GM06990 (cell line): ENCODE data around the gene EVA1C.

Source experiments
- DNase-seq: peaks from one replicate; pipeline ENCODE4 v3.0.0-alpha.2; 2011; ENCODE audit not compliant: insufficient read length; ENCODE audit errors: extremely low read depth
- H3K27me3 ChIP-seq: replicated peaks from 2 replicates; pipeline ENCODE4 v1.6.0; 2011; ENCODE audit warnings: low read length; ENCODE audit not compliant: control insufficient read depth, insufficient read depth
- H3K36me3 ChIP-seq: 2 replicates; pipeline ENCODE4 v1.5.1; 2011; ENCODE audit warnings: low read length; ENCODE audit not compliant: control insufficient read depth, insufficient read depth
- H3K4me3 ChIP-seq: replicated peaks from 2 replicates; pipeline ENCODE4 v1.5.1; 2011; ENCODE audit warnings: low read depth, mild to moderate bottlenecking, control low read depth, low read length
- TF ChIP-seq, protein P1 (sequence below): IDR thresholded peaks from 2 replicates; pipeline ENCODE4 v1.5.1; 2011; ENCODE audit warnings: low read length, control low read depth, mild to moderate bottlenecking, inconsistent platforms; ENCODE audit not compliant: insufficient read depth, poor library complexity, severe bottlenecking

The EVA1C gene

DNA sequence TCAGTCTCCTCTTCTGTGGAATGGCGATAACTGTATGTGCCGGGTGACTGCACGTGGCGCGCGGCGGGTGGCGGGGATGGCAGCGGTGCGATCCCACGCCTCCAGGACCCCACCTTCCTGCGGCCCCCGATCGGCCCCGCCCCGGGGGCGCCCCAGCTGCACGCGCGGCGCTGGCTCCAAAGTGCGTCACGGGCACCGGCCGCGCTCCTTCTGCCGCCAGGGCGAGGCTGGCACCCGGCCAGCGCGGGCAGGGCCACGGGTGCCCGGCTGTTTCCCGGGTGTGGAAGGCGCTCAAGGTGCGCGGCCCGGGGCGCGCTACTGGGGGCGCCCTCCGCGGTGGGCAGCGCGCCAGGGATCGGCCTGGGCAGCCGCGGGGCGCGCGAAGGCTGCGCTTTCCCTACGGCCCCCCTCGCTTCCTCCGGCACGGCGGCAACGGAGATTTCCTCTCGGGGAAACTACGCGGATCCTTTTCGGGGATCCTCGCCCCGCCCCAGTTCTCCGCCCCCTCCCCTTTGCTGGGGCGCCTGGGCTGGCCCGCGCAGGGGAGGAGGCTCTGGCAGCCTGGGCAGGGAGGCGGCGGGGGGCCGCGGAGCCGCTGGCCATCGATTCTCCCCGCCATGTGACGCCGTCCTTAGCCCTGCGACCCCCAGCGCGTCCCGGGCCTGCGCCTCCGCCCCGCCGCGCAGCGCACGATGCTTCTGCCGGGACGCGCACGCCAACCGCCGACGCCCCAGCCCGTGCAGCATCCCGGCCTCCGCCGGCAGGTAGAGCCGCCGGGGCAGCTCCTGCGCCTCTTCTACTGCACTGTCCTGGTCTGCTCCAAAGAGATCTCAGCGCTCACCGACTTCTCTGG is at the start of gene EVA1C:
EVA1C (plus strand) TSS at position 545 of the 853 bp plus-strand sequence; CDS start at position 693, 148 bp downstream.
- Histone ChIP-seq H3K27me3 (no peaks in the 10 kb centered on the region; the same call in none of the 2 replicates), H3K4me3 (no peak within 1 kb of the TSS; the same call in 1 of the 2 replicates), H3K36me3 (no peaks in the 10 kb centered on the region)
- TF ChIP-seq, protein P1, sequence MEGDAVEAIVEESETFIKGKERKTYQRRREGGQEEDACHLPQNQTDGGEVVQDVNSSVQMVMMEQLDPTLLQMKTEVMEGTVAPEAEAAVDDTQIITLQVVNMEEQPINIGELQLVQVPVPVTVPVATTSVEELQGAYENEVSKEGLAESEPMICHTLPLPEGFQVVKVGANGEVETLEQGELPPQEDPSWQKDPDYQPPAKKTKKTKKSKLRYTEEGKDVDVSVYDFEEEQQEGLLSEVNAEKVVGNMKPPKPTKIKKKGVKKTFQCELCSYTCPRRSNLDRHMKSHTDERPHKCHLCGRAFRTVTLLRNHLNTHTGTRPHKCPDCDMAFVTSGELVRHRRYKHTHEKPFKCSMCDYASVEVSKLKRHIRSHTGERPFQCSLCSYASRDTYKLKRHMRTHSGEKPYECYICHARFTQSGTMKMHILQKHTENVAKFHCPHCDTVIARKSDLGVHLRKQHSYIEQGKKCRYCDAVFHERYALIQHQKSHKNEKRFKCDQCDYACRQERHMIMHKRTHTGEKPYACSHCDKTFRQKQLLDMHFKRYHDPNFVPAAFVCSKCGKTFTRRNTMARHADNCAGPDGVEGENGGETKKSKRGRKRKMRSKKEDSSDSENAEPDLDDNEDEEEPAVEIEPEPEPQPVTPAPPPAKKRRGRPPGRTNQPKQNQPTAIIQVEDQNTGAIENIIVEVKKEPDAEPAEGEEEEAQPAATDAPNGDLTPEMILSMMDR, result no peak
- DNase-seq, result peak; percentile 13

DNA sequence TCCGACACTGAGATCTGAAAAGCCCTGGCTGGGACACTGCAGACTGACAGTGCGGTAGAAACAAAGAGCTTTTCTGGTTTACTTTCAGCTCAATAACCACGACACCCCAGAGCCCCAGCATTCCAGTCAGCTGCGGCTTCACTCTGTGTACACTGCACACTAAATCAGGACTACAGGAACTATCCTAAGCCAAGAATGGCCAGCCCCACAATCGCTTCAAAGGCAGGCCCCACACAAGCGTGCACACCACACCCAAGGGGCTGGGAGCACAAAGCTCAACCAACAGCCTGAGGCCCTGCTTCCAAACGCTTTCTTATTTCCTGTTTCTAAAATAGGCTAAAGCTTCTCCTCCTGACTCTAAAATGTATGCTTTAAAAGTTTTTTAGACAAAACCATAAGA is 48.1 kb upstream of the EVA1C start:
- Histone ChIP-seq H3K4me3 (no peak overlapping the region), H3K27me3 (no peaks in the 10 kb centered on the region), H3K36me3 (peaks cover 43% of the 10 kb centered on the region)
- TF ChIP-seq, protein P1, result no peak
- DNase-seq, result no peak

DNA sequence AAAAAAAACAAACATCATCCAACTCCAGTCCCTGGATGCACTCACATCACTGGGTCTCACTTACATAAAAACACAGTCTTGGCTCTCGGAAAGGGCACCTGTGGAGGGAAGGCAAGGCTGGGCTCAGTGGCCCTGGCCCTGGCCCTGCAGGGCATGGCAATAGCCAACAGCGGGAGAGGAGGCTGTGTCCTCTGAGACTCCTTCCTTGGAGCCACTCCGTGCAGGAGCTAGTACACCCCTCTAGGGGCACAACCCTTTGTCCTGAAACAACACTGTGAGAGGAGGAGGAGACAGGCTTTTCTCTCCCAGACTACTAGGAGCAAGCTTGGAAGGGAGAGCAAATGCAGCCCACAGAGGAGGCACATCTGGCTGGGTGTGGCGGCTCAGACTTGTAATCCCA is 47.7 kb upstream of the EVA1C start:
- TF ChIP-seq, protein P1, result no peak
- Histone ChIP-seq H3K27me3 (no peaks in the 10 kb centered on the region), H3K36me3 (peaks cover 40% of the 10 kb centered on the region), H3K4me3 (no peak overlapping the region)
- DNase-seq, result no peak

DNA sequence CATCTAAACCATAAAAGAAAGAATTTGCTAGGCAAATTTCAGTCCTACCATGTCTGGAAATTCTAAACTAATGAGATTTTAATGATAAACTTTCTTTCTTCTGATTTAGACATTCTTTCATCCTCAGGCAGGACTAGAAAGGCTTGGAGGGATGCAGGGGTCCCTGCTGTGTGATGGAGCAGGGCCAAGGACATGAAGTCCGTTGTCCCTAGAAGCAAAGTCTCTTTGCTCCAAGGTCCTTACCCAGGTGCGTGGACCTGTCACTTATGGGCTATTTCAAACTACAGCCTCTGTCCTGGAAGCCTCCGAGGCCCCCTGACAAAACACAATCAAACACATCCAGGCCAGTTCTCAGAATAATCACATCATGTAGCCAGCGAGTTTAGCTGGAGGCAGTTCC is 46.3 kb upstream of the EVA1C start:
- TF ChIP-seq, protein P1, result no peak
- H3K4me3 ChIP-seq, result no peak overlapping the region
- no peak for DNase-seq
- H3K36me3 ChIP-seq, result peaks cover 36% of the 10 kb centered on the region
- no peaks in the 10 kb centered on the region for H3K27me3 ChIP-seq

- DNase-seq, result no peak
- TF ChIP-seq, protein P1, result no peak
Measured at GRCh38 chr21:32367158-32367557, 45.3 kb upstream of the EVA1C start.

More at GRCh38 chr21:32367158-32367557, 45.3 kb upstream of the EVA1C start:
- Histone ChIP-seq H3K36me3 (peaks cover 31% of the 10 kb centered on the region), H3K27me3 (no peaks in the 10 kb centered on the region), H3K4me3 (no peak overlapping the region)
